Breast epithelium (tissue), 4 donors: ENCODE data around the gene TSPO. TPM values are rescaled to one million over a fixed set of nuclear protein-coding genes. Genes with fewer than 3 reads are reported as not detected.

Experiments
- DNase-seq, 2 donors: peaks; one replicate each; pipeline ENCODE4 v3.0.0-alpha.2; 2019; ENCODE audit warnings: low spot score in 2 of 2
- H3K27ac ChIP-seq, 2 donors: fragments of 200-600 bp; sonication (generic) in 1 of 2; one replicate each; pipeline ENCODE4 v1.5.1; 2016 to 2019; ENCODE audit warnings: mild to moderate bottlenecking in 1 of 2
- H3K27me3 ChIP-seq, 2 donors: fragments of 200-600 bp; sonication (generic) in 1 of 2; one replicate each; pipeline versions ENCODE4 v1.5.1 to v1.6.0; 2017 to 2019; ENCODE audit warnings: control low read depth in 1 of 2, mild to moderate bottlenecking in 1 of 2
- H3K36me3 ChIP-seq: fragments of 200-600 bp; one replicate; pipeline ENCODE4 v1.5.1; 2019
- H3K4me1 ChIP-seq, 2 donors: fragments of 200-600 bp; sonication (generic); one replicate each; pipeline ENCODE4 v1.5.1; 2016 to 2019; ENCODE audit warnings: control low read depth in 1 of 2
- H3K4me3 ChIP-seq, 3 donors: fragments of 200-600 bp; sonication (generic); 1 replicate in 2 of 3; 2 replicates in 1 of 3; pipeline ENCODE4 v1.5.1; 2016 to 2019; ENCODE audit warnings: mild to moderate bottlenecking in 3 of 3, moderate library complexity in 2 of 3
- H3K9me3 ChIP-seq, 2 donors: fragments of 200-600 bp; sonication (generic) in 1 of 2; one replicate each; pipeline ENCODE4 v1.5.1; 2016 to 2019; ENCODE audit warnings: control low read depth in 1 of 2
- POLR2A ChIP-seq: fragments of 450-650 bp; IDR thresholded peaks from one replicate; pipeline ENCODE4 v1.6.1; 2016; ENCODE audit warnings: antibody characterized with exemption, mild to moderate bottlenecking, moderate library complexity
- POLR2AphosphoS5 ChIP-seq, 3 donors: sonication (generic); formaldehyde crosslinking; IDR thresholded peaks; one replicate each; pipeline ENCODE4 v1.6.1; 2017; ENCODE audit warnings: antibody characterized with exemption in 3 of 3
- intact Hi-C: fragments of 100-400 bp; cut with DNase I; formaldehyde crosslinking; loops from one replicate; pipeline ENCODE4 v1.15.1; 2023; ENCODE audit warnings: low total_unique reads
- total RNA-seq, 3 donors: library from RNA; depleted of rRNA; stranded (reverse); fragments of >200 nt; gene quantifications; one replicate each; pipeline ENCODE4 v1.1.0, GENCODE V29; 2016
- TF ChIP-seq, protein P1 (sequence below), 3 donors: fragments of 450-650 bp; IDR thresholded peaks; one replicate each; pipeline ENCODE4 v1.5.1; 2016 to 2017; ENCODE audit warnings: antibody characterized with exemption in 3 of 3, mild to moderate bottlenecking in 3 of 3, moderate library complexity in 3 of 3

The TSPO gene
- total RNA-seq, 3 donors from 2014 or later, result 250 to 468 (median 284) TPM

DNA sequence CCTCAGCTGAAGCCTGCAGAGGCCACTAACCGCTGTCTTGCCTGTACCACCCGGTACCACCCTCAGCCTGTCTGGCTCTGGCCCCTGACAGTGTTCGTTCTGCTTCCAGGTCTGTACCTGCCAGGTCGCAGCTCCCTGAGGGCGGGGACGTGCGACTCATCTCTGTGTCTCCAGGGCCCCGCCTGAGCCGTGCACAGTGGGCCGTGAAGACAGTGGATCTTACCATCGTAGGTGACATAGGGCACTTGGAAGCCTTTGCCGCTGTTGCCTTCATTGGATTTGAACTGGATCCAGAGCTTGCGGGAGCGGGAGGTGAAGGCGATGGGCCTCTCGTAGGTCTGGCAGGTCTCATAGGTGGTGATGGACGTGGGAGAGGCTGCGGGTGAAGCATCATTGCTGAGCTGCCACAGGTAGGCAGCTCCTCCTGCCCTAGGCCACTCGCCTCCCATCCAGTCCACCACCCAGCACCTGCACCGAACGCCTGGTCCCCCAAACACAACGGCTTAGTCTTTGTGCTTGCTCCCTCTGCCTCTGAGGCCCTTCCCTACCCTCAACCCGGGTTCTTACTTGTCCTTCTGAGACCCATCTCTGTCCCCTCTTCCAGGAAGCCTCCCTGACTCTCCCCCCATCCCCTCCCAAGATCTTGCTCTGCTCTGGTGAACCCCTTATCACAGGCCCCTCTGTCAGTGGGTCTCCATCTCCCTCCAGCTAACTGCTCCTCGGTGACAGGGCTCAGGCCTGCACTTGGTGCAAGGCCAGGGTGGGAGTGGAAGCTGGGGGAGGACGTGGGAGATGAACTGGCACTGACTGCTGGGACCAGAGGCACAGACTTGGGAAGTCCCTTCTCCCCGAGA, 56.7 kb downstream of the TSPO start:
- TF ChIP-seq POLR2A, result no peak
- TF ChIP-seq, protein P1, sequence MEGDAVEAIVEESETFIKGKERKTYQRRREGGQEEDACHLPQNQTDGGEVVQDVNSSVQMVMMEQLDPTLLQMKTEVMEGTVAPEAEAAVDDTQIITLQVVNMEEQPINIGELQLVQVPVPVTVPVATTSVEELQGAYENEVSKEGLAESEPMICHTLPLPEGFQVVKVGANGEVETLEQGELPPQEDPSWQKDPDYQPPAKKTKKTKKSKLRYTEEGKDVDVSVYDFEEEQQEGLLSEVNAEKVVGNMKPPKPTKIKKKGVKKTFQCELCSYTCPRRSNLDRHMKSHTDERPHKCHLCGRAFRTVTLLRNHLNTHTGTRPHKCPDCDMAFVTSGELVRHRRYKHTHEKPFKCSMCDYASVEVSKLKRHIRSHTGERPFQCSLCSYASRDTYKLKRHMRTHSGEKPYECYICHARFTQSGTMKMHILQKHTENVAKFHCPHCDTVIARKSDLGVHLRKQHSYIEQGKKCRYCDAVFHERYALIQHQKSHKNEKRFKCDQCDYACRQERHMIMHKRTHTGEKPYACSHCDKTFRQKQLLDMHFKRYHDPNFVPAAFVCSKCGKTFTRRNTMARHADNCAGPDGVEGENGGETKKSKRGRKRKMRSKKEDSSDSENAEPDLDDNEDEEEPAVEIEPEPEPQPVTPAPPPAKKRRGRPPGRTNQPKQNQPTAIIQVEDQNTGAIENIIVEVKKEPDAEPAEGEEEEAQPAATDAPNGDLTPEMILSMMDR (IDR thresholded peaks at IDR 0.05), result no peak
- TF ChIP-seq POLR2AphosphoS5 (IDR thresholded peaks at IDR 0.05), result no peak
- Histone ChIP-seq H3K27ac (no peak overlapping the region), H3K4me1 (no peaks in the 10 kb centered on the region), H3K4me3 (no peak overlapping the region), H3K9me3 (no peaks in the 10 kb centered on the region), H3K36me3 (no peaks in the 10 kb centered on the region), H3K27me3 (no peaks in the 10 kb centered on the region)
- intact Hi-C loops, result no loop called here
- no peak for DNase-seq

DNA sequence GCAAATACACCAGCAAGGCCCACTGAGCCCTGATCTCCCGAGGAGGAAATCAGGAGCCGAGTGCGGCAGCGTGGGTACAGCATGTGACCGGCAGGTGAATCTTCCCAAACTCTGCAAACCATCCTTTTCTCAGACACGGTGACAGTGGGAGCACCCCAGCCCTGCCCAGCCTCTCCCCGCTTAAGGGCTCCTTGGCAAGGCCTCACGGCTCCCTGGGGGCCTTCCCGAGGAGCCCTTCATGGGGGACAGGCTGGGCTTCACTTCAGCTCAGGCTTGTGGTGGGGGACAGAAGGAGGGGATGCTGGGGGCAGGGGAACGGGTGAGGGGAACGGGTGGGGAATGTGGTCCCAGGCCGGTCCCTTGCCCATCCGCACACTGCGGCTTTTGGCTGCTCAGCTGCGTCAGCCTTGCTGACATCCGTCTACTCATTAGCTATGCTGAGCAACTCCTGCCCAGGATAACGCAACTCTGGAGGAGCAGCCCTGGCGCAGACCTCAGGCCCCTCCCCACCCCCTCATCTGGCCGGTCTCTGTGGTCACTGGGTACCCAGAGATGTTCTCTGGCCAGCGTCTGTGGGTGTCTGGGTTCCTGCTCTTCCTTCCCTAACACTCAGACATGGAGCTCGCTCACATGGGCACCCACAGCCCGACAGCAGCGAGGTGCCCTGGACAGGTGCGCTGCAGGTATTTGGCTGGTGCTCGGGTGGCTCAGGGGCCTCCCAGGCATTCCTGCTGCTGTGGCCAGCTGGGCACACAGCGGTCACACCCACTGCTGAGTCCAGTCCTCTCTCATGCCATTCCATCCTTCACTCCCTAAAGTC, 57.6 kb downstream of the TSPO start:
- H3K36me3 ChIP-seq, result no peaks in the 10 kb centered on the region

DNA sequence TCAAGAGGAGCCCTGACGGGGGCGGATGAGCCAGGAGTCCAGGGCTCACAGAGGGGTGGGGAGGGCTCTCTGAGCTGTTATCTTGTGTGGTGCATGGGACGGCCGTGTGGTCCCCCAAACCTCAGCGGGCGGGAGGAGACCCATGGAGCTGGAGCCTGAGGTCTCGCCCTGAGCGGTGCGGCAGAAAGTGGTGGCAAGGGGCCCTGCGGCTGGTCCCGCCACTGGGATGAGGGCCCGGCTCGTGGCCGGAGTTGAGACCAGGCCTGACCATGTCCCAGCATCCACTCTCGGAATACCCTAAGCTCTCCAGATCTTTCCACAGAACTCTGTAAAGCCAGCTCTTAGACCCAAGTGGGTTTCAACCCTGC, 58.1 kb downstream of the TSPO start:
- Histone ChIP-seq H3K27ac (no peak overlapping the region), H3K4me1 (no peaks in the 10 kb centered on the region), H3K9me3 (no peaks in the 10 kb centered on the region), H3K27me3 (no peaks in the 10 kb centered on the region), H3K36me3 (no peaks in the 10 kb centered on the region), H3K4me3 (no peak overlapping the region)
- no peak for DNase-seq
- no peak for TF ChIP-seq POLR2AphosphoS5 (IDR thresholded peaks at IDR 0.05)
- TF ChIP-seq, protein P1 (IDR thresholded peaks at IDR 0.05), result no peak
- TF ChIP-seq POLR2A, result no peak
- intact Hi-C loops, result no loop called here

More for the DNA sequence above, 57.6 kb downstream of the TSPO start:
- intact Hi-C loops, result no loop called here
- Histone ChIP-seq H3K4me3 (no peak overlapping the region), H3K27ac (no peak overlapping the region), H3K4me1 (no peaks in the 10 kb centered on the region), H3K27me3 (no peaks in the 10 kb centered on the region), H3K9me3 (no peaks in the 10 kb centered on the region)
- TF ChIP-seq, protein P1 (IDR thresholded peaks at IDR 0.05), result no peak
- TF ChIP-seq POLR2A, result no peak
- TF ChIP-seq POLR2AphosphoS5 (IDR thresholded peaks at IDR 0.05), result no peak
- no peak for DNase-seq

DNA sequence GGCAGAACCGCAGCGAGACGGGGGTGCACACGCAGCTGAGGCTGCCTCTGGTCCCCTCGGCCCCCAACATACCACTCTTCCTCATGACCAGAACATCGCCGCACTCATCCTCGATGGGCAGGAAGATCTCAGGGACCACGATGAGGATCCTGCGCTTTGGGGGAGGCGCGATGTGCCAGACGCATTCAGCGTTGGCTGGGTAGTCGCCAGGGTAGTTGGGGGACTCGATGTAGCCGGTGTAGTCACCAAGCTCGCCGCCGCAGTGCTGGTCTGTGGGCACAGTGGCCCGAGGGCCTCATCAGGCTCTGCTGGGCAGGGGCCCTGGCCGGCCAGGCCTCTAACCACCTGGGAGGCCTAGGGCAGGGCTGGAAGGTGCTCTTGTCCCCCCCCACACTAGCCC, 58.6 kb downstream of the TSPO start:
- no peaks in the 10 kb centered on the region for H3K4me1 ChIP-seq
- TF ChIP-seq POLR2AphosphoS5 (IDR thresholded peaks at IDR 0.05) (no peak), POLR2A (no peak)
- TF ChIP-seq, protein P1 (IDR thresholded peaks at IDR 0.05), result no peak
- intact Hi-C loops, result no loop called here
- no peak overlapping the region for H3K27ac ChIP-seq
- H3K9me3 ChIP-seq, result no peaks in the 10 kb centered on the region
- H3K27me3 ChIP-seq, result no peaks in the 10 kb centered on the region
- H3K4me3 ChIP-seq, result no peak overlapping the region
- DNase-seq, result no peak
- H3K36me3 ChIP-seq, result no peaks in the 10 kb centered on the region
